Suprapubic skin (tissue), 3 donors: Measurements from ENCODE around the gene SPIRE1.

Experiments used
- POLR2A ChIP-seq, 2 donors: fragments of 450-650 bp; IDR thresholded peaks; one replicate each; pipeline ENCODE4 v1.6.1; 2017; ENCODE audit warnings: antibody characterized with exemption in 2 of 2, mild to moderate bottlenecking in 2 of 2, moderate library complexity in 2 of 2
- TF ChIP-seq, protein P1 (sequence below), 2 donors: fragments of 200-600 bp in 1 of 2; fragments of 450-650 bp in 1 of 2; sonication (generic) in 1 of 2; IDR thresholded peaks; one replicate each; pipeline ENCODE4 v1.5.1; 2016 to 2019; ENCODE audit warnings: antibody characterized with exemption in 2 of 2, mild to moderate bottlenecking in 1 of 2, moderate library complexity in 1 of 2

GRCh38 chr18:12652861-12653401 is 5.0 kb downstream of the SPIRE1 start:
- TF ChIP-seq, protein P1, sequence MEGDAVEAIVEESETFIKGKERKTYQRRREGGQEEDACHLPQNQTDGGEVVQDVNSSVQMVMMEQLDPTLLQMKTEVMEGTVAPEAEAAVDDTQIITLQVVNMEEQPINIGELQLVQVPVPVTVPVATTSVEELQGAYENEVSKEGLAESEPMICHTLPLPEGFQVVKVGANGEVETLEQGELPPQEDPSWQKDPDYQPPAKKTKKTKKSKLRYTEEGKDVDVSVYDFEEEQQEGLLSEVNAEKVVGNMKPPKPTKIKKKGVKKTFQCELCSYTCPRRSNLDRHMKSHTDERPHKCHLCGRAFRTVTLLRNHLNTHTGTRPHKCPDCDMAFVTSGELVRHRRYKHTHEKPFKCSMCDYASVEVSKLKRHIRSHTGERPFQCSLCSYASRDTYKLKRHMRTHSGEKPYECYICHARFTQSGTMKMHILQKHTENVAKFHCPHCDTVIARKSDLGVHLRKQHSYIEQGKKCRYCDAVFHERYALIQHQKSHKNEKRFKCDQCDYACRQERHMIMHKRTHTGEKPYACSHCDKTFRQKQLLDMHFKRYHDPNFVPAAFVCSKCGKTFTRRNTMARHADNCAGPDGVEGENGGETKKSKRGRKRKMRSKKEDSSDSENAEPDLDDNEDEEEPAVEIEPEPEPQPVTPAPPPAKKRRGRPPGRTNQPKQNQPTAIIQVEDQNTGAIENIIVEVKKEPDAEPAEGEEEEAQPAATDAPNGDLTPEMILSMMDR (IDR thresholded peaks at IDR 0.05), result no peak
- TF ChIP-seq POLR2A (IDR thresholded peaks at IDR 0.05), result no peak
